ENCODE results near the gene SETD2. TPM values are rescaled to one million over a fixed set of nuclear protein-coding genes. Genes with fewer than 3 reads are reported as not detected.
A peak's percentile ranks its signal among the peaks of the same experiment; 100 is the strongest.

Gene SETD2
- total and polyA plus RNA-seq, 10 donors: 10.4 to 94.0 (median 63.8) TPM

DNA sequence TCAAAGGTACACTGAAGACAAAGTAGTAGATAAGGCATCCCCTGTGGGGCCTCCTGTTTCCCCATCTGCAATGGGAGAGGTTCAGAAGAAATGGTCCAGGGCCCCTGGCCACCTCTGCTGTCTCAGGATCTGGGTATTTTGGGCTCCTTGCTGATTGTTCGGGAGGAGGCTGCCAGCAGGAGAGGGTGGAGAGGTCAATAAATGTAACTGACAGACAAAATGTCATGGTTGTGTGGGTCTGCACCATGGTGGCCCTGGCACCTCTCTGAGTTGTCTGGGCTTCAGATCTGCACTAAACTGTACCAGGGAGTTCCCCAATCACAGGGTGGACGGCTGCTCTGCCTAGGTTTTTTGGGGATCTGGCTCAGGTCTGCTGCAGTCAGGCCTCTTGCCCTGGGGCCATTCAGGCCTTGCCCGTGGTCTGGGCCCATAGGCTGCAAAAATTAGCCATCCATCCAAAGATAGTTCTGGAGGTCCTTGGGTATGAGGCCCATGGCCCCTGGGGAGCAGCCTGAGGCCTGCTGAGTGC, 177.1 kb downstream of the SETD2 start:
- peak overlapping the region in 1 of 8 donors; percentile 66 for H3K4me3 ChIP-seq
- peak overlapping the region; percentile 24 to 95 (median 84) for H3K27ac ChIP-seq
- peaks cover 0 to 33% (median 6%) of the 10 kb centered on the region in 6 donors for H3K36me3 ChIP-seq
- H3K27me3 ChIP-seq (replicated peaks in 1 of 7): no peaks in the 10 kb centered on the region
- no peak for TF ChIP-seq POLR2A (IDR thresholded peaks at IDR 0.05)
- TF ChIP-seq, protein P1, sequence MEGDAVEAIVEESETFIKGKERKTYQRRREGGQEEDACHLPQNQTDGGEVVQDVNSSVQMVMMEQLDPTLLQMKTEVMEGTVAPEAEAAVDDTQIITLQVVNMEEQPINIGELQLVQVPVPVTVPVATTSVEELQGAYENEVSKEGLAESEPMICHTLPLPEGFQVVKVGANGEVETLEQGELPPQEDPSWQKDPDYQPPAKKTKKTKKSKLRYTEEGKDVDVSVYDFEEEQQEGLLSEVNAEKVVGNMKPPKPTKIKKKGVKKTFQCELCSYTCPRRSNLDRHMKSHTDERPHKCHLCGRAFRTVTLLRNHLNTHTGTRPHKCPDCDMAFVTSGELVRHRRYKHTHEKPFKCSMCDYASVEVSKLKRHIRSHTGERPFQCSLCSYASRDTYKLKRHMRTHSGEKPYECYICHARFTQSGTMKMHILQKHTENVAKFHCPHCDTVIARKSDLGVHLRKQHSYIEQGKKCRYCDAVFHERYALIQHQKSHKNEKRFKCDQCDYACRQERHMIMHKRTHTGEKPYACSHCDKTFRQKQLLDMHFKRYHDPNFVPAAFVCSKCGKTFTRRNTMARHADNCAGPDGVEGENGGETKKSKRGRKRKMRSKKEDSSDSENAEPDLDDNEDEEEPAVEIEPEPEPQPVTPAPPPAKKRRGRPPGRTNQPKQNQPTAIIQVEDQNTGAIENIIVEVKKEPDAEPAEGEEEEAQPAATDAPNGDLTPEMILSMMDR (IDR thresholded peaks at IDR 0.05 in 8 of 11, conservative IDR thresholded peaks at IDR 0.05 in 3 of 11): no peak
- TF ChIP-seq POLR2AphosphoS5 (IDR thresholded peaks at IDR 0.05): no peak
- intact Hi-C loops (cut with DNase I; ENCODE audit: low total_unique reads): no loop called here
- H3K9me3 ChIP-seq: no peaks in the 10 kb centered on the region
- peak; percentile 78 for DNase-seq
- 67 to 96% (median 72%) methylated on average over 3 of the region's 3 CpGs for WGBS, 5 donors
- peaks cover 48 to 100% (median 92%) of the 10 kb centered on the region in 6 donors for H3K4me1 ChIP-seq

DNA sequence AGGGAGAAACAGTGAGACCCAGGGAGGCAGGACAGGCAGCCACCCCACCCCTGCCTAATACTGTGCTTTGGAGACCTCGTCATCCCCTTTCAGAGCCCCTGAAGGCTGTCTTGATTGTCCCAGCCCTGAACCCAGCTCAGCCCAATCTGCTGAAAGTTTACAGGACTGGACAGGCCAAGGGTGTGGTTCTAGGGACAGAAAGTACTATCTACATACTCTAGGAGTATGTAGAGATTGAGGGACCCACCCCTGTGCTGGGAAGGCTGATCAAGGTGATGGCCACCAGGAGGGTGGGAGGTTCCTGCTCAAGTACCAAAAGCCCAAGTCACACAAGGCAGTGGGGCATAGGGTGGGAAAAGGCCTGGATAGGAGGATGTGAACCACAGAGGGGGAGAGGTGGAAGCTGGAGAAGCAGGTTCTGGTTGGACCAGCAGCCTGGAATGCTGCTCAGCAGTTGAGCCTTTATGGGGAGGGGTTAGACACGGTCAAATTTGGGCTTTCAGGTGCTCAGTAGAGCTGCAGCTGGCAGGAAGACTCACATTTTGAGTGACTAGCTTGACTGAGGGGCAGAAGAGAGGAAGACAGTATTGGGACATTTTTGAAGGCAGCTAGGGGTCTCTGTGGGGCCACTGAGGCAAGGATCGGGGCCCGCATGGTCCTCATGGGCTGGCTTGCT, 177.7 kb downstream of the SETD2 start:
- H3K9me3 ChIP-seq: no peaks in the 10 kb centered on the region
- H3K4me3 ChIP-seq: peak overlapping the region in 1 of 8 donors; percentile 66
- 82 to 87% (median 84%) methylated on average over 4 of the region's 4 CpGs for WGBS, 5 donors
- peaks cover 0 to 26% (median 2%) of the 10 kb centered on the region in 6 donors for H3K36me3 ChIP-seq
- H3K27me3 ChIP-seq (replicated peaks in 1 of 7): no peaks in the 10 kb centered on the region
- peak overlapping the region in 7 of 8 donors; percentile 24 to 95 (median 85) for H3K27ac ChIP-seq
- no peak for TF ChIP-seq POLR2A (IDR thresholded peaks at IDR 0.05)
- TF ChIP-seq POLR2AphosphoS5 (IDR thresholded peaks at IDR 0.05): no peak
- TF ChIP-seq, protein P1 (IDR thresholded peaks at IDR 0.05 in 8 of 11, conservative IDR thresholded peaks at IDR 0.05 in 3 of 11): no peak
- H3K4me1 ChIP-seq: peaks cover 52 to 100% (median 93%) of the 10 kb centered on the region in 6 donors
- intact Hi-C loops (cut with DNase I; ENCODE audit: low total_unique reads): no loop called here
- peak; percentile 36 for DNase-seq

DNA sequence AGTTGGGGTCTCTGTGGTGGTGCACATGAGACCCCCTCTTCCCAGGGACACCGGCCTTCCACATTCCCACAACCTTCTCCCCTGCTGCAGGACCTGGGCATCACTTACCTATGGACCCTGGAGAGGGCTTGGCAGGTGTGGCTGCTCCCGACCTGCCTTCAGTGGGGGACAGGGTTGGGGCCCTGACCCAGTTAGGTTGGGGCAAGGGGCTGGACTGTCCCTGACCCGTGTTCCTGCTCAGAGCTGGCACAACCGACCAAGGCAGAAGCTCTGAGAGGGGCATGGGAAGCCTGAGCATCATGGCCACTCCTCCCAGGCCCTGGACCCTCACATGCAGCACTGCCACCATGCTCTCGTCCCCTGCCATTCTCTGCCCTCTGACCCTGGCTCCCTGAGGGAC, 178.3 kb downstream of the SETD2 start:
- TF ChIP-seq, protein P1 (IDR thresholded peaks at IDR 0.05 in 8 of 11, conservative IDR thresholded peaks at IDR 0.05 in 3 of 11): no peak
- TF ChIP-seq POLR2A (IDR thresholded peaks at IDR 0.05): no peak
- peak; percentile 78 for DNase-seq
- intact Hi-C loops (cut with DNase I; ENCODE audit: low total_unique reads): no loop called here
- Histone ChIP-seq H3K27me3 (replicated peaks in 1 of 7) (no peaks in the 10 kb centered on the region), H3K4me3 (no peak overlapping the region), H3K4me1 (peaks cover 52 to 100% (median 93%) of the 10 kb centered on the region in 6 donors), H3K27ac (peak overlapping the region in 4 of 8 donors; percentile 85 to 95 (median 92)), H3K9me3 (no peaks in the 10 kb centered on the region), H3K36me3 (peaks cover 0 to 20% (median 0%) of the 10 kb centered on the region in 6 donors)
- 82 to 94% (median 90%) methylated on average over 5 of the region's 5 CpGs for WGBS, 5 donors
